HepG2 (cell line): Measurements from ENCODE around the gene TTC24. TPM values are rescaled to one million over a fixed set of nuclear protein-coding genes. Genes with fewer than 3 reads are reported as not detected.

Source experiments
- ATAC-seq: fragments of 200-7000 bp; cut with Tn5 transposase; 3 replicates; pipeline ENCODE4 v1.9.1; 2020; ENCODE audit warnings: mild to moderate bottlenecking, moderate library complexity
- BruUV-seq: library from RNA; stranded (reverse); fragments of 400-500 nt; replicated peaks from 2 replicates; lab custom pipeline; 2021; lab: Mats Ljungman, UMichigan
- CTCF ChIA-PET: fragments of 300-600 bp; formaldehyde crosslinking; extraction: SDS; loops from one replicate; lab custom pipeline; 2021; ENCODE audit warnings: low total read pairs, inconsistent platforms, low intra/inter-chr PET ratio; lab: Yijun Ruan, JAX
- POLR2A ChIA-PET: fragments of 350-600 bp; sonication (Branson Sonifier 250); formaldehyde crosslinking; loops from one replicate; lab custom pipeline; 2020; ENCODE audit warnings: antibody characterized with exemption, inconsistent platforms; lab: Yijun Ruan, JAX
- DNase-seq: peaks from one replicate; pipeline ENCODE4 v3.0.0-alpha.2; 2015; ENCODE audit warnings: low spot score
- FAIRE-seq: peaks from 3 replicates; lab custom pipeline; 2011; peaks lifted over from hg19 to GRCh38; lab: Jason Lieb, UNC
- H2AFZ ChIP-seq: one replicate; pipeline ENCODE4 v1.6.1; 2011; ENCODE audit warnings: low read length, inconsistent platforms
- H3K27ac ChIP-seq: fragments of 300-600 bp; 3 replicates; pipeline ENCODE4 v1.8.0; 2011; ENCODE audit warnings: mixed run types, mild to moderate bottlenecking, mixed read lengths, low read length, inconsistent platforms; ENCODE audit not compliant: insufficient read depth; ENCODE audit errors: extremely low read length
- H3K27me3 ChIP-seq, 2 experiments: fragments of 200-600 bp in 1 of 2; 2 replicates in 1 of 2; 3 replicates in 1 of 2; pipeline versions ENCODE4 v1.6.0 to v1.8.0; 2011; ENCODE audit warnings: low read length in 2 of 2, mild to moderate bottlenecking in 2 of 2, moderate library complexity in 2 of 2, inconsistent platforms in 1 of 2; ENCODE audit not compliant: insufficient read depth in 2 of 2, control insufficient read depth in 1 of 2
- H3K36me3 ChIP-seq, 2 experiments: fragments of 200-600 bp in 1 of 2; replicated peaks in 1 of 2; 2 replicates in 1 of 2; 3 replicates in 1 of 2; pipeline versions ENCODE4 v1.5.1 to v1.8.0; 2011; ENCODE audit warnings: low read length in 2 of 2, inconsistent platforms in 1 of 2; ENCODE audit not compliant: insufficient read depth in 2 of 2, control insufficient read depth in 1 of 2
- H3K4me1 ChIP-seq: 2 replicates; pipeline ENCODE4 v1.5.1; 2012; ENCODE audit warnings: low read length, inconsistent platforms; ENCODE audit not compliant: insufficient read depth
- H3K4me2 ChIP-seq: 2 replicates; pipeline ENCODE4 v1.6.0; 2011; ENCODE audit warnings: low read depth, low read length, inconsistent platforms
- H3K4me3 ChIP-seq, 3 experiments: fragments of 200-600 bp in 1 of 3; sonication (generic), shearing (Covaris generic) in 1 of 3; replicated peaks in 1 of 3; 2 replicates each; pipeline ENCODE4 v1.5.1; 2011 to 2016; ENCODE audit warnings: low read length in 3 of 3, inconsistent platforms in 2 of 3, low read depth in 2 of 3, mild to moderate bottlenecking in 2 of 3, control low read depth in 1 of 3, mixed read lengths in 1 of 3; ENCODE audit not compliant: insufficient read depth in 1 of 3
- H3K79me2 ChIP-seq: one replicate; pipeline ENCODE4 v1.6.1; 2011; ENCODE audit warnings: low read length, inconsistent platforms; ENCODE audit not compliant: insufficient read depth
- H3K9ac ChIP-seq: 2 replicates; pipeline ENCODE4 v1.6.0; 2011; ENCODE audit warnings: mild to moderate bottlenecking, low read depth, low read length, inconsistent platforms; ENCODE audit not compliant: insufficient read depth
- H3K9me3 ChIP-seq: 2 replicates; pipeline ENCODE4 v1.5.1; 2012; ENCODE audit warnings: mild to moderate bottlenecking, low read length
- H4K20me1 ChIP-seq: 2 replicates; pipeline ENCODE4 v1.6.0; 2011; ENCODE audit warnings: inconsistent platforms, mild to moderate bottlenecking, low read length, moderate library complexity; ENCODE audit not compliant: insufficient read depth
- AGO1 ChIP-seq: fragments of 200-400 bp; formaldehyde crosslinking; IDR thresholded peaks from 2 replicates; pipeline ENCODE4 v1.6.1; 2017; ENCODE audit warnings: mild to moderate bottlenecking, low read depth, low read length, moderate library complexity; ENCODE audit not compliant: poor library complexity, severe bottlenecking
- JUND ChIP-seq: sonication (generic); formaldehyde crosslinking; IDR thresholded peaks from 2 replicates; pipeline ENCODE4 v1.8.0; 2022; ENCODE audit warnings: mild to moderate bottlenecking, missing genetic modification reagents
- KAT7 ChIP-seq: IDR thresholded peaks from 2 replicates; pipeline ENCODE4 v1.6.1; 2018; ENCODE audit warnings: borderline replicate concordance, missing compliant biosample characterization
- KDM4B ChIP-seq: sonication (generic); formaldehyde crosslinking; IDR thresholded peaks from 2 replicates; pipeline ENCODE4 v1.4.0; 2020; ENCODE audit warnings: missing genetic modification reagents
- NR1H2 ChIP-seq: sonication (generic); formaldehyde crosslinking; IDR thresholded peaks from 2 replicates; pipeline ENCODE4 v1.8.1; 2022; ENCODE audit warnings: low read depth, missing genetic modification reagents, borderline replicate concordance
- PAWR ChIP-seq: sonication (generic); formaldehyde crosslinking; IDR thresholded peaks from 2 replicates; pipeline ENCODE4 v1.4.0; 2020; ENCODE audit warnings: missing genetic modification reagents, mild to moderate bottlenecking, borderline replicate concordance
- RBFOX2 ChIP-seq: fragments of 200-400 bp; formaldehyde crosslinking; IDR thresholded peaks from 2 replicates; pipeline ENCODE4 v1.6.1; 2017; ENCODE audit warnings: low read depth, mild to moderate bottlenecking, low read length
- RFXAP ChIP-seq: sonication (generic); formaldehyde crosslinking; IDR thresholded peaks from 2 replicates; pipeline ENCODE4 v1.4.0; 2020; ENCODE audit warnings: missing genetic modification reagents, borderline replicate concordance
- TEAD3 ChIP-seq: optimal IDR thresholded peaks from 2 replicates; pipeline ENCODE3; 2016; ENCODE audit warnings: borderline replicate concordance
- ZNF263 ChIP-seq: sonication (generic); formaldehyde crosslinking; IDR thresholded peaks from 2 replicates; pipeline ENCODE4 v1.4.0; 2020; ENCODE audit warnings: missing genetic modification reagents
- WGBS: methylation state at CpG from one replicate; pipeline ENCODE4 v1.1.6; 2017; ENCODE audit warnings: low lambda C conversion rate; 5-methylcytosine and 5-hydroxymethylcytosine counted together
- in situ Hi-C: cut with HindIII; loops from 2 replicates; pipeline ENCODE4 v1.10.0; 2017; ENCODE audit warnings: low pct_unique_long_range_greater_than_20kb; ENCODE audit not compliant: extremely low pct_ligation_motif_present
- intact Hi-C: fragments of 100-400 bp; cut with micrococcal nuclease; formaldehyde crosslinking; loops from one replicate; pipeline ENCODE4 v1.10.0; 2022; ENCODE audit not compliant: unreplicated experiment
- polyA plus RNA-seq, 8 experiments: library from polyadenylated mRNA; depleted of rRNA in 3 of 8; stranded (reverse) in 7 of 8; unstranded in 1 of 8; fragments of >200 nt; fragmentation: Illumina TruSeq in 4 of 8; extraction: Trizol in 4 of 8; gene quantifications; 2 replicates each; pipeline versions ENCODE4 v1.2.1 to v1.2.3, GENCODE V29; 2011 to 2016; ENCODE audit warnings: low read depth in 4 of 8, missing spikeins in 1 of 8, mixed read lengths in 1 of 8; ENCODE audit not compliant: insufficient read depth in 1 of 8
- total RNA-seq, 5 experiments: library from RNA; depleted of rRNA; stranded (reverse); fragments of >200 nt; fragmentation: Illumina TruSeq; extraction: Trizol; gene quantifications; 2 replicates each; pipeline ENCODE4 v1.2.3, GENCODE V29; 2016; ENCODE audit warnings: low read depth in 1 of 5
- TF ChIP-seq, protein P1 (sequence below): IDR thresholded peaks from 2 replicates; pipeline ENCODE4 v1.6.1; 2016; ENCODE audit warnings: control low read depth
- TF ChIP-seq, protein P2 (sequence below): sonication (generic); formaldehyde crosslinking; IDR thresholded peaks from 2 replicates; pipeline ENCODE4 v1.8.1; 2023; ENCODE audit warnings: mild to moderate bottlenecking, missing genetic modification reagents, borderline replicate concordance

The TTC24 gene
- total and polyA plus RNA-seq, 2 of the 13 experiments (the other 11 are each of a cell fraction or from before 2014, with no cell fraction given) = 0.13 to 0.18 TPM

DNA sequence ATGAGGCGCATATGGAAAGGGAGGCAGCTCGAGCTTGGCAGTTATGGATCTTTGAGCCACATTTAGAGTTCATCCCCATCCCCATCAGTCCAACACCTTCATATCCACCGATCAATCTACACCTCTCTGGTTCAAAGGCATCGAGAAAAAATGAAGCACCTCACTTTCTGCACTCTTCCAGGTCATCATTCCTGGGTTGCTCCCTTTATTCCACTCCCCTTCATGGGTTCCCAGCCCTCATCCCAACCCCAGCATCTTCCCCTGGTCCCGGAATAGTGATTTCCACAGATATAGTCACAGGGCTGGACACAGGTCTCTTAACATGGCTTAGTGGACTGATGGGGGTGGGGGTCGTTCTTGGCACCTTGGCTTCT lies 40.0 kb downstream of the TTC24 start:
- Histone ChIP-seq H4K20me1 (no peaks in the 10 kb centered on the region), H3K4me2 (no peak overlapping the region), H2AFZ (no peak overlapping the region), H3K9me3 (no peaks in the 10 kb centered on the region), H3K4me1 (peaks cover 43% of the 10 kb centered on the region), H3K9ac (no peak overlapping the region), H3K36me3 (no peaks in the 10 kb centered on the region), H3K79me2 (no peaks in the 10 kb centered on the region), H3K27me3 (peaks cover 14 to 40% of the 10 kb centered on the region in 2 experiments), H3K4me3 (no peak overlapping the region), H3K27ac (no peak overlapping the region)
- in situ Hi-C loops (no loop called here), intact Hi-C loops (no loop called here)
- BruUV-seq = no TSS peak
- TF ChIP-seq RBFOX2 = no peak
- TF ChIP-seq, protein P1, sequence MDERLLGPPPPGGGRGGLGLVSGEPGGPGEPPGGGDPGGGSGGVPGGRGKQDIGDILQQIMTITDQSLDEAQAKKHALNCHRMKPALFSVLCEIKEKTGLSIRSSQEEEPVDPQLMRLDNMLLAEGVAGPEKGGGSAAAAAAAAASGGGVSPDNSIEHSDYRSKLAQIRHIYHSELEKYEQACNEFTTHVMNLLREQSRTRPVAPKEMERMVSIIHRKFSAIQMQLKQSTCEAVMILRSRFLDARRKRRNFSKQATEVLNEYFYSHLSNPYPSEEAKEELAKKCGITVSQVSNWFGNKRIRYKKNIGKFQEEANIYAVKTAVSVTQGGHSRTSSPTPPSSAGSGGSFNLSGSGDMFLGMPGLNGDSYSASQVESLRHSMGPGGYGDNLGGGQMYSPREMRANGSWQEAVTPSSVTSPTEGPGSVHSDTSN (CRISPR knock-in tag) = no peak
- TF ChIP-seq, protein P2, sequence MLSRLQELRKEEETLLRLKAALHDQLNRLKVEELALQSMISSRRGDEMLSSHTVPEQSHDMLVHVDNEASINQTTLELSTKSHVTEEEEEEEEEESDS = no peak
- TF ChIP-seq NR1H2 = no peak
- no peak for TF ChIP-seq TEAD3 (CRISPR knock-in tag)
- no peak for TF ChIP-seq KDM4B (CRISPR knock-in tag)
- no peak for TF ChIP-seq AGO1
- no peak for TF ChIP-seq PAWR (CRISPR knock-in tag)
- TF ChIP-seq ZNF263 (CRISPR knock-in tag) = no peak
- no peak for TF ChIP-seq RFXAP
- TF ChIP-seq KAT7 = no peak
- TF ChIP-seq JUND = no peak
- ChIA-PET CTCF (interaction anchor here (0.7 to 1.6 kb wide), 3 partner anchors 37 to 191 kb away, joined by 3 to 4 read pairs (median 3); partner anchors contain the start of gene NES), POLR2A (no interaction called here)
- ATAC-seq (no peak), FAIRE-seq (no peak), DNase-seq (no peak)
- WGBS = 4% methylated on average over 6 of the region's 6 CpGs
